Stimulated activated CD8-positive, alpha-beta memory T cell treated with anti-CD3 and anti-CD28 coated beads, Interleukin-15, amount 100 ng/mL, for 24 hours (primary cell): ENCODE results near the gene ALDH2.
"Not testable (repeated sequence)": the region's sequence is repeated elsewhere in the genome, so short reads cannot be mapped to it uniquely, and the experiment has no call there.

Source experiments
- DNase-seq: peaks from one replicate; pipeline ENCODE4 v3.0.0-alpha.2; 2020; ENCODE audit warnings: low read depth

ALDH2 gene

DNA sequence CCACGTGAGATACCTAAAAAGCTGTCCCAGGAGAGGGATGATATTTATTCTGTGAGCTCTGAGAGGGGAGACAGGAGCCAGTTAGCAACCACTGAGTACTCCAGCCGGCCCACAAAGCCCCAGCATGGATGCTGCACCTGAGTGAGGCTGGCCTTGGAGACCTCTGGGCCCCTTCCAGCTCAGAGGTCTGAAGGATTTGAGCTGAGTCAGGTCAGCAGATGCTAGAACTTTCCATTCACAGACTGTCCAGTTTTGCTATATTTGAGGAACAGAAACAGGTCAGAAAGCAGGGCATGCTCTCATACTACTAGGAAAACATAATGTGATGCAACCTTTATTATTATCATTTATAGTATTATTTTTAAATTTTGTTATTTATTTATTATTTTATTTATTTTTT lies 60.3 kb downstream of the ALDH2 start:
- no peak for DNase-seq

DNA sequence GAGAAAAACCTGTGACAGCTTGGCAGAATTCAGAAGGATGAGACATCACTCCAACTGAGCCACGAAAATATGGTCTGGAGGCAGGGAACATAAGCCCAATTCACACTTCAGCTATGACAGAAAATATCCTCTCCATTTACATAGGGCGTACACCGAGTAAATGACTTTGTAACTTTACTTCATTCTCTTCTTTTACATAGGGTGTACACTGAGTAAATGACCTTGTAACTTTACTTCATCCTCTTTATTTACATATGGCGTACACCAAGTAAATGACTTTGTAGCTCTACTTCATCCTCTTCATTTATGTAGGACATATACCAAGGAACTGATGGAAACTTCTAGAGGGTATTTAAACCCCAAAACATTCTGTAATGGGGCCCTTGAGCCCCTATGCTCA lies 61.2 kb downstream of the ALDH2 start:
- no peak for DNase-seq

DNA sequence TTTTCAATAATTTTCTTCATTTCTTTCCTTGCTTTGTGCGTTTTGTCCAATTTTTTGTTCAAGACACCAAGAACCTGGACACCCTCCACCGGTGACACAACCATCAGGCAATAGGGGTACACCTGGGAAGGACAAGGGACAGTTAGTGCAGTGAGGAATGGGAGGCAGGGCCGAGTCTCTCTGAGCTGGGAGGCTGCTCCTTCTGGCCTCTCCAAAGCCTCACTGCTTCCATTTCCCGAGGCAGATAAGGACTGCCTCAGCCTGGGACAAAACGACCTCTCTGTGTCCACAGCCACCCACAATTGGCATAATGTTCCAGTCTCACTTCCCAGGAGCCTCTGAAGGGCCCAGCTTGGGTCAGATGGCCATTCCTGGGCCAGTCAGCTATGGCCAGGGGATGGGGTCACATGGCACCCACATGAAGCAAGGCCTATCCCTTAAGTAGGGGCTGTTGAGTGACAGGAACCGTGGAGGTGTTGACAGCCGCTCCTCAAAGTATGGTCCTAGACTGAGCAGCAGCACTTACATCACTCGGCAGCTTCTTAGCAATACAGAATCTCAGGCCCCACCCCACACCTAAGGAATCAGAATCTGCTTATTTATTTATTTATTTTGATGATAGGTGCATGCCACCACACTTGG lies 61.7 kb downstream of the ALDH2 start:
- no peak for DNase-seq

- DNase-seq, result not testable (repeated sequence)
These were observed 62.9 kb downstream of the ALDH2 start for GRCh38 chr12:111829635-111830034.

DNA sequence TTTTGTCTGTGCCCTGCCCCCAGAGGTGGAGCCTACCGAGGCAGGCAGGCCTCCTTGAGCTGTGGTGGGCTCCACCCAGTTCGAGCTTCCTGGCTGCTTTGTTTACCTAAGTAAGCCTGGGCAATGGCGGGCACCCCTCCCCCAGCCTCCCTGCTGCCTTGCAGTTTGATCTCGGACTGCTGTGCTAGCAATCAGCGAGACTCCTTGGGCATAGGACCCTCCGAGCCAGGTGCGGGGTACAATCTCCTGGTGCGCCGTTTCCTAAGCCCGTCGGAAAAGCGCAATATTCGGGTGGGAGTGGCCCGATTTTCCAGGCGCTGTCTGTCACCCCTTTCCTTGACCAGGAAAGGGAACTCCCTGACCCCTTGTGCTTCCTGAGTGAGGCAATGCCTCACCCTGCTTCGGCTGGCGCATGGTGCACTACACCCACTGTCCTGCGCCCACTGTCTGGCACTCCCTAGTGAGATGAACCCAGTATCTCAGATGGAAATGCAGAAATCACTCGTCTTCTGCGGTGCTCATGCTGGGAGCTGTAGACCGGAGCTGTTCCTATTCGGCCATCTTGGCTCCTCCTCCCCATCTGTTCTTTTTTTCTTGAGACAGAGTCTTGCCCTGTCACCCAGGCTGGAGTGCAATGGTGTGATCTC lies 68.1 kb downstream of the ALDH2 start:
- DNase-seq, result not testable (repeated sequence)

DNA sequence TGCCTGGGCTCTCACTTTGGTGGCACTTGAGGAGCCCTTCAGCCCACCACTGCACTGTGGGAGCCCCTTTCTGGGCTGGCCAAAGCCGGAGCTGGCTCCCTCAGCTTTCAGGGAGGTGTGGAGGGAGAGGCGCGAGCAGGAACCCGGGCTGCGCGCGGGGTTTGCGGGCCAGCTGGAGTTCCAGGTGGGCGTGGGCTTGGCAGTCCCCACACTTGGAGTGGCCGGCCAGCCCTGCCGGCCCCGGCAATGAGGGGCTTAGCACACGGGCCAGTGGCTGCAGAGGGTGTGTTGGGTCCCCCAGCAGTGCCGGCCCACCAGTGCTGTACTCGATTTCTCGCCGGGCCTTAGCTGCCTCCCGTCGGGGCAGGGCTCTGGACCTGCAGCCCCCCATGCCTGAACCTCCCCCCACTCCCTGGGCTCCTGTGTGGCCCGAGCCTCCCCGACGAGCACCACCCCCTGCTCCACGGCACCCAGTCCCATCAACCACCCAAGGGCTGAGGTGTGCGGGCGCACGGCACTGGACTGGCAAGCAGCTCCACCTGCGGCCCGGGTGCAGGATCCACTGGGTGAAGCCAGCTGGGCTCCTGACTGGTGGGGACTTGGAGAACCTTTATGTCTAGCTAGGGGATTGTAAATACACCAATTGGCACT lies 68.9 kb downstream of the ALDH2 start:
- DNase-seq, result not testable (repeated sequence)

DNA sequence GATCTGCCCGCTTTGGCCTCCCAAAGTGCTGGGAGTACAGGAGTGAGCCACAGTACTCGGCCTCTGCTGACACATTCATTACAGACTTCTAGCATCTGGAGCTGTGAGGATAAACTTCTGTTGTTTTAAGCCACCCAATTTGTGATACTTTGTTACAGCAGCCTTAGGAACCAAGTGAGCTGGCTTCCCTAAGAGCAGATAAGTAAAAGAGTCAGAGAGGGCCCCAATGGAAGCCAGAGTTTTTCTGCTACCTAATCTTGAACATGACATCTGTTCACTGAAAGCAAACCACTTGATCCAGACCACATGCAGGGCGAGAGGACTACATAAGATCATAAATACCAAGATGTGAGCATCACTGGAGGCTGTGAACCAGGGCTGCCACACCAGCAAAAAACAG lies 71.6 kb downstream of the ALDH2 start:
- no peak for DNase-seq

- DNase-seq, result no peak
These were observed 74.1 kb downstream of the ALDH2 start for GRCh38 chr12:111840807-111841206.

- DNase-seq, result no peak
These were observed 74.6 kb downstream of the ALDH2 start for GRCh38 chr12:111841236-111841749.

DNA sequence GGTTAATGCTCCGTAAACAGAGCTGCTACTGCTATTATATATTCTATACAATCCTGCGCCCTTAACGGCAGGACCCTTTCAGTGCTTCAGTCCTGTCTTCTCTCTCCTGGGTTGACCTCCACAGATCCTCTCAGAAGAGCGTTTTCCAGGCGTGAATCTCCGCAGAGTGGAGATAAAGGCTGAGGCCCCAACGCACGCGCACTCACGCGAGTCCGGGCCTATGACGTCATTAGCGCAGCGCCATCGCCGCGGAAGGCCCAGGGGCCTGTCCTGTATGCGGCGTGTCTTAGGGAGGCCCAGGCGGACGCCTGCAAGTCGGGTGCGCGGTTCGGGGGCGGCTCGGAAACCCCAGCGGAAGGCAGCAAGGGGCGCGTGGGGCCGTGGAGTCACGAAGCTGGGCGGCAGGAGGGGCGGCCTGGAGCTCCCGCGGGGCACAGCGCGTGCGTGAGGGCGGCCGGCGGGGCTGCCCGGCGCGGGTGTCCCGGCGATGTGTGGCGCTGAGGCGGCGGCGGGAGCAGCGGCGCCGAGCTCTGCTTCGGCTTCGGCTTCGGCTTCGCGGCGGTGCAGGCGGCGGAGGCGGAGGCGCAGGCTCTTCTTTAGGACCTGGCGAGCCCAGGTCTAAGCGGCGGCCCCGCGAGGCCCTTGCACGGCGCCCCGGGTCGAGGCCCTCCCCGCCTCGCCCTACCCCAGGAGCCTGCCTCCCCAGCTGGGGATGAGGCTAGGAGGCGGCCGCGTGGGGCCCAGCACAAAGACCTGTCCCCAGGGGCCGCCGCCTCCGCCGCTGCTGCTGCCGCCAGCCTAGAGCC lies 75.2 kb downstream of the ALDH2 start, which contains the start of gene MAPKAPK5:
MAPKAPK5 (plus strand) TSS at position 479 of the 806 bp plus-strand sequence. CDS start 506 bp downstream, outside the sequence.
- peak; percentile 99 for DNase-seq

- DNase-seq, result no peak
These were observed 76.0 kb downstream of the ALDH2 start for GRCh38 chr12:111842556-111843396.

DNA sequence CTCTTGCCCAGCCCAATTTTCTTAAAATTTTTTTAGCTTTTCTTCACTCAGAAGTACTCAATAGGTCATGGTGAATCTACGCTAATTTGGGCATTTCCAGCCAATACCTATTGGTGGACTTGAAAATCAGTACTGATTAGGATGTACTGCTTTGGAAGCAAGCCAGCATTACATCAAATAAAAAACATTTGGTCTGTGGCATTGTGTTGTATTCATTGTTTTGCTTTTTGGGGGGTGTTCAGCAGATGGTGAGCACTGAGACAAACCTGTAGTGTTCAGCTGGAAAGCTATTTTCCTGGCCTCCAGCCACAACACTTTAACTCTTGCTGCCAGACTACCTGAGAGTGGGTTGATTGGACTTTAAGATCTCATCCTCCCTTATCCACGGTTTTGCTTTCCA lies 79.3 kb downstream of the ALDH2 start:
- DNase-seq, result no peak

DNA sequence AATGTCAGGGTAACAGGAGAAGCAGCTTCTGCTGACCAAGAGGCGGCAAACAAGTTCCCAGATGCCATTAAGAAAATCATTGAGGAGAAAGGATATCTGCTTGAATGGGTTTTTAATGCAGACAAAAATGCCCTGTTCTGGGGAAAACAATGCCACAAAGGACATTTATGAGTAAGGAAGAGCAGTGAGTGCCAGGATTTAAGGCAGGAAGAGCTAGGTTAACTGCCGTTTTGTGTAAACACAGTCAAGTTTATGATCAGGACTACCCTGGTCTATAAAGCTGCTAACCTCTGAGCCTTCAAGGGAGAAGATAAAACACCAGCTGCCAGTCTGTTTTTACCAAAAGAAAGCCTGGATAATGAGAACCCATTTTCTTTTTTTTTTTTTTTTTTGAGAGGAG lies 83.8 kb downstream of the ALDH2 start:
- DNase-seq, result no peak

DNA sequence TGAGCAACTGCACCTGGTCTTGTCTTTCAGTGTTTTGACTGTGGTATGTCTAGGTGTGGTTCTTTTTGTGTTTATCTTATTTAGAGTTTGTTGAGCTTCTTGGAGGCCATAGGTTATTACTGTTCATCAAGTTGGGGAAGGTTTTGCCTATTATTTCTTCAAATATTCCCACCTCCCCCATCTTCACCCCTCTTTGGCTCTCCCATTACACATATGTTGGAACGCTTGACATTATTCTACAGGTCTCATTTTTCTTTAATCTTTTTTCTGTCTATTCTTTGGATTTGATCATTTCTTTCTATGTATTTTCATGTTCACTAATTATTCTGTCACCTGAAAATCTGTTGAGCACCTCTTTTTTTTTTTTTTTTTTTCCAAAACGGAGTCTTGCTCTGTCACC lies 91.5 kb downstream of the ALDH2 start:
- no peak for DNase-seq

DNA sequence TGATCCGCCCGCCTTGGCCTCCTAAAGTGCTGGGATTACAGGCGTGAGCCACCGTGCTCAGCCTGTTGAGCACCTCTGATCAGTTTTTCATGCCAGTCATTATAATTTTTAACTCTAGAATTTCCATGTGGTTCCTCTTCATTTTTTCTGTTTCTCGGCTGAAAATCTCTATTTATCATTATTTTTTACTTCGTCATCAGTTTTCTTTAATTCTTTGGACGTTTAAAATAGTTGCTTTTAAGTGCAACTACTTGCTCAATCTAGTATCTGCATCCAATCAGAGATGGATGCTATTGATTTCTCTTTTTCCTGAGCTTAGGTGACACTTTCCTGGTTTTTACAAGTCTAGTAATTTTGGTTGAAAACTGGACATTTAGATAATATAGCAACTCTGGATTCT lies 92.0 kb downstream of the ALDH2 start:
- DNase-seq, result no peak

DNA sequence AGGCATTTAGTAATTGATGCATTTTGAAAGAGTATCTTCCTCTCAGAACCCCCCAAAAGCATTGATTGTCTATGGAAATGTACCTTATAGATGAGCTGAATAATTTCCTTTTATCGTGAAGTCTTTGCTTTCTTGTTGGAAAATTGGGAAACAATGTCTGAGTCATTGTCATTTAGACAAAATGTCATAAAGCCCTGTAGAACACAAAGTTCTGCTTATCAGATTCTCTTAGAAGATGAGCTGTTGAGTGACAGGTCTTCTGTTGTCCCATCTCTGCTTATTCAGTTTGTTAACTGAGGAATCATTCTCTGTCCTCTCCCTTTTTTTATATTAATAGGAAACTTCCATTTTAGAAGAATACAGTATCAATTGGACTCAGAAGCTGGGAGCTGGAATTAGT lies 98.2 kb downstream of the ALDH2 start:
- no peak for DNase-seq
